ENCODE data around the gene FAM107B.

DNA sequence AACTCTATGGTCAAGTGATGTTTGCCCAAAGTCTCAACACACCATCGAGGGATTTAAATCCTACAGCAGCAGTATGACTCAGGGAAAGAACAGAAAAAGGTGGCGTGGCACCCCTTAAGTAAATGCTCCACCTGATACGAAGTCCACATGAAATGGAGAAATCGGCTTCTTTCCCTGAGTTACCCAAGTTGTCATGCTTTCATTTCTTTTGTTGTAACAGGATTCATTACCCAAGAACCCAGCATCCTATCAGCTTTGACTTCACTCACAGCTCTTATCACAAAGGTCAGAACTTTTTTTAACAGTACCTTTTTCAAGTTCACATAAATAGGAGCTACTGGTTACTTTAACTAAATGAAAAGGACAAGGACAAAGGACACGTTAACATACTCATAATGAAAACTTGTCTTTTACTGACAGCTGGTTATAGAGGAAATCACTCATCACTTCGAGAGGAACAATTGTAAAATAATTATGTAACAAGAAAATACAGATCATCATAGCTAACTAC lies 224.2 kb downstream of the FAM107B start:
- no peak for TF ChIP-seq EZH2 (IDR thresholded peaks at IDR 0.05; ENCODE audit: borderline replicate concordance)
- TF ChIP-seq, protein P1, sequence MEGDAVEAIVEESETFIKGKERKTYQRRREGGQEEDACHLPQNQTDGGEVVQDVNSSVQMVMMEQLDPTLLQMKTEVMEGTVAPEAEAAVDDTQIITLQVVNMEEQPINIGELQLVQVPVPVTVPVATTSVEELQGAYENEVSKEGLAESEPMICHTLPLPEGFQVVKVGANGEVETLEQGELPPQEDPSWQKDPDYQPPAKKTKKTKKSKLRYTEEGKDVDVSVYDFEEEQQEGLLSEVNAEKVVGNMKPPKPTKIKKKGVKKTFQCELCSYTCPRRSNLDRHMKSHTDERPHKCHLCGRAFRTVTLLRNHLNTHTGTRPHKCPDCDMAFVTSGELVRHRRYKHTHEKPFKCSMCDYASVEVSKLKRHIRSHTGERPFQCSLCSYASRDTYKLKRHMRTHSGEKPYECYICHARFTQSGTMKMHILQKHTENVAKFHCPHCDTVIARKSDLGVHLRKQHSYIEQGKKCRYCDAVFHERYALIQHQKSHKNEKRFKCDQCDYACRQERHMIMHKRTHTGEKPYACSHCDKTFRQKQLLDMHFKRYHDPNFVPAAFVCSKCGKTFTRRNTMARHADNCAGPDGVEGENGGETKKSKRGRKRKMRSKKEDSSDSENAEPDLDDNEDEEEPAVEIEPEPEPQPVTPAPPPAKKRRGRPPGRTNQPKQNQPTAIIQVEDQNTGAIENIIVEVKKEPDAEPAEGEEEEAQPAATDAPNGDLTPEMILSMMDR (IDR thresholded peaks at IDR 0.05; ENCODE audit: poor library complexity): no peak

All from hepatocyte (in vitro differentiated cells).